Measurements from ENCODE around the gene GALNT13. TPM values are rescaled to one million over a fixed set of nuclear protein-coding genes. Genes with fewer than 3 reads are reported as not detected.

Gene GALNT13
- total and polyA plus RNA-seq, 2 of the 13 experiments (the other 11 are each of a cell fraction or from before 2014, with no cell fraction given), result 1.3 to 5.0 TPM

DNA sequence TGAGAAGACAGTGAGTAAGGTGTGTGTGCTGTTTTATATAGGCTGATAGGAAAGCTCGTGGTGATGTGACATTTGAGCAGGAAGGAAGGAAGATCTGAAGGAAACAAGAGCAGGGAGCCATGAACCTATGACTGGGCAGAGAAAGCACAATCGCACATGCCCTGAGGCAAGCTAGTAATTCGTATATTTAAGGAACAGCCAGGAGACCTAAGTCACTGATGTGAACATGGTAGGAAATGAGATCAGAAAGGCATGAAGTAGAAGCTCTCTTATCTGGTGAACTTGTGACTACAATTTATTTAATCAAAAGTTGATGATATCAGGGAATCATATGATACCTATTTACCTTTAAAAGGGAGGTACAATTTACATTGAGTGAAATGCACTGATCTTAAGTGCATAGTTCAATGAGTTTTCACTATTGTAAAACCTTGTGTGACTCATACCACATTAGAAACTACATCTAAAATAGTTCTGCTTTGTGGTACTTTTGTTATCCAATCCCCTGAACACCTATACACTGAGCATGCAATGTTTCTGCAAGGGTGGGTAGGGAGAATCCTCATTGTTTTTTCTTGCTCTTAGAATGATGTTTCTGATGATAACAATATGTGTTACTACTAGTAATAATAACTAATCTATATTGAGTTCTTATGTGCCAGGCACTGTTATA is 67.5 kb downstream of the GALNT13 start (continued):
- TF ChIP-seq HNRNPUL1 (IDR thresholded peaks at IDR 0.05; ENCODE audit: low read depth, low read length), result no peak

DNA sequence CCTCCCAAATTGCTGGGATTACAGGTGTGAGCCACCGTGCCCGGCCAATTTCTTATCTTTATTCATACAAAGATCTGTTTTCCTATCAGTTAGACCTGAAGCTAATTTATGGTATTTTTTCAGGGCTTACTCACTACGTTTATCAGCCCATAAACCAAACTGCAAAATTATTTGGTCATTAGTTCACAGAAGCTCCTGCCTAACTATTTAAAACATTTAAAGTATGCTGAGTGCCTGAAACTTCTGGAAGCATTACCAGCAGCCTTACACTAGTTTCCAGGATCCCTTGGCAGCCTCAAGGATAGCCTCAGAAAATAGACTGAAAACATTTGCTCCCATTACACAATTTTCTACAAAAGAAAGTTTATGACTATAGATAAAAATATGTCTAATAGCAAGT is 68.8 kb downstream of the GALNT13 start:
- no peak for ATAC-seq
- no peaks in the 10 kb centered on the region for H3K36me3 ChIP-seq (replicated peaks in 1 of 2; ENCODE audit: control insufficient read depth in 1 of 2, insufficient read depth in 2 of 2, low read length in 2 of 2)
- BruUV-seq (replicated peaks), result no TSS peak

More for the DNA sequence above, 68.8 kb downstream of the GALNT13 start:
- DNase-seq (ENCODE audit: low spot score) (no peak), FAIRE-seq (no peak)
- H3K4me3 ChIP-seq (replicated peaks in 1 of 3; ENCODE audit: insufficient read depth in 1 of 3, low read depth in 2 of 3, low read length in 3 of 3), result no peak overlapping the region
- H3K27me3 ChIP-seq (ENCODE audit: control insufficient read depth in 1 of 2, insufficient read depth in 2 of 2, low read length in 2 of 2), result no peaks in the 10 kb centered on the region
- WGBS (ENCODE audit: low lambda C conversion rate), result 2% methylated on average over 3 of the region's 3 CpGs
- H3K9ac ChIP-seq (ENCODE audit: insufficient read depth, low read depth, low read length), result no peak overlapping the region
- intact Hi-C loops (cut with micrococcal nuclease; ENCODE audit: unreplicated experiment), result no loop called here
- in situ Hi-C loops (cut with HindIII; ENCODE audit: extremely low pct_ligation_motif_present, low pct_unique_long_range_greater_than_20kb), result no loop called here
- H3K79me2 ChIP-seq (ENCODE audit: insufficient read depth, low read length), result no peaks in the 10 kb centered on the region
- no peaks in the 10 kb centered on the region for H3K4me1 ChIP-seq (ENCODE audit: insufficient read depth, low read length)
- H3K4me2 ChIP-seq (ENCODE audit: low read depth, low read length), result no peak overlapping the region
- no peaks in the 10 kb centered on the region for H4K20me1 ChIP-seq (ENCODE audit: insufficient read depth, low read length)
- POLR2A ChIA-PET, result no interaction called here
- CTCF ChIA-PET (ENCODE audit: low intra/inter-chr PET ratio, low total read pairs), result no interaction called here
- H3K9me3 ChIP-seq (ENCODE audit: low read length), result no peaks in the 10 kb centered on the region
- H2AFZ ChIP-seq (ENCODE audit: low read length), result no peak overlapping the region
- TF ChIP-seq ZNF296 (CRISPR knock-in tag; conservative IDR thresholded peaks at IDR 0.05) (no peak), SCMH1 (CRISPR knock-in tag; IDR thresholded peaks at IDR 0.05; ENCODE audit: borderline replicate concordance) (no peak), ZMYM2 (CRISPR knock-in tag; IDR thresholded peaks at IDR 0.05) (no peak), ZNF12 (CRISPR knock-in tag; IDR thresholded peaks at IDR 0.05) (no peak), POLR2A (IDR thresholded peaks at IDR 0.05; ENCODE audit: insufficient read depth in 1 of 2, low read depth in 2 of 2, low read length in 2 of 2) (no peak), HOXA7 (CRISPR knock-in tag; IDR thresholded peaks at IDR 0.05) (no peak), ARNT2 (CRISPR knock-in tag; IDR thresholded peaks at IDR 0.05; ENCODE audit: low read depth) (no peak), ZNF614 (CRISPR knock-in tag; IDR thresholded peaks at IDR 0.05; ENCODE audit: borderline replicate concordance) (no peak), TCF7 (IDR thresholded peaks at IDR 0.05; ENCODE audit: low read depth) (no peak), PAX8 (CRISPR knock-in tag; IDR thresholded peaks at IDR 0.05; ENCODE audit: borderline replicate concordance) (no peak), SUZ12 (IDR thresholded peaks at IDR 0.05; ENCODE audit: low read depth, low read length) (no peak), NFYB (CRISPR knock-in tag; IDR thresholded peaks at IDR 0.05) (no peak), ZNF460 (CRISPR knock-in tag; IDR thresholded peaks at IDR 0.05; ENCODE audit: borderline replicate concordance) (no peak)
- TF ChIP-seq, protein P1, sequence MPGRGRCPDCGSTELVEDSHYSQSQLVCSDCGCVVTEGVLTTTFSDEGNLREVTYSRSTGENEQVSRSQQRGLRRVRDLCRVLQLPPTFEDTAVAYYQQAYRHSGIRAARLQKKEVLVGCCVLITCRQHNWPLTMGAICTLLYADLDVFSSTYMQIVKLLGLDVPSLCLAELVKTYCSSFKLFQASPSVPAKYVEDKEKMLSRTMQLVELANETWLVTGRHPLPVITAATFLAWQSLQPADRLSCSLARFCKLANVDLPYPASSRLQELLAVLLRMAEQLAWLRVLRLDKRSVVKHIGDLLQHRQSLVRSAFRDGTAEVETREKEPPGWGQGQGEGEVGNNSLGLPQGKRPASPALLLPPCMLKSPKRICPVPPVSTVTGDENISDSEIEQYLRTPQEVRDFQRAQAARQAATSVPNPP (CRISPR knock-in tag; IDR thresholded peaks at IDR 0.05), result no peak
- TF ChIP-seq, protein P2, sequence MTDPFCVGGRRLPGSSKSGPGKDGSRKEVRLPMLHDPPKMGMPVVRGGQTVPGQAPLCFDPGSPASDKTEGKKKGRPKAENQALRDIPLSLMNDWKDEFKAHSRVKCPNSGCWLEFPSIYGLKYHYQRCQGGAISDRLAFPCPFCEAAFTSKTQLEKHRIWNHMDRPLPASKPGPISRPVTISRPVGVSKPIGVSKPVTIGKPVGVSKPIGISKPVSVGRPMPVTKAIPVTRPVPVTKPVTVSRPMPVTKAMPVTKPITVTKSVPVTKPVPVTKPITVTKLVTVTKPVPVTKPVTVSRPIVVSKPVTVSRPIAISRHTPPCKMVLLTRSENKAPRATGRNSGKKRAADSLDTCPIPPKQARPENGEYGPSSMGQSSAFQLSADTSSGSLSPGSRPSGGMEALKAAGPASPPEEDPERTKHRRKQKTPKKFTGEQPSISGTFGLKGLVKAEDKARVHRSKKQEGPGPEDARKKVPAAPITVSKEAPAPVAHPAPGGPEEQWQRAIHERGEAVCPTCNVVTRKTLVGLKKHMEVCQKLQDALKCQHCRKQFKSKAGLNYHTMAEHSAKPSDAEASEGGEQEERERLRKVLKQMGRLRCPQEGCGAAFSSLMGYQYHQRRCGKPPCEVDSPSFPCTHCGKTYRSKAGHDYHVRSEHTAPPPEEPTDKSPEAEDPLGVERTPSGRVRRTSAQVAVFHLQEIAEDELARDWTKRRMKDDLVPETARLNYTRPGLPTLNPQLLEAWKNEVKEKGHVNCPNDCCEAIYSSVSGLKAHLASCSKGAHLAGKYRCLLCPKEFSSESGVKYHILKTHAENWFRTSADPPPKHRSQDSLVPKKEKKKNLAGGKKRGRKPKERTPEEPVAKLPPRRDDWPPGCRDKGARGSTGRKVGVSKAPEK (CRISPR knock-in tag; IDR thresholded peaks at IDR 0.05; ENCODE audit: borderline replicate concordance), result no peak
- H3K27ac ChIP-seq (ENCODE audit: extremely low read length, insufficient read depth, low read length), result no peak overlapping the region
